Liver (tissue), 9 donors: Measurements from ENCODE around the gene UBTF. TPM values are rescaled to one million over a fixed set of nuclear protein-coding genes. Genes with fewer than 3 reads are reported as not detected.

Experiments used
- DNase-seq: peaks from one replicate; pipeline ENCODE4 v3.0.0-alpha.2; 2017; ENCODE audit warnings: low spot score
- H3K27ac ChIP-seq, 2 donors: one replicate each; pipeline ENCODE4 v1.7.0; 2013; ENCODE audit warnings: inconsistent platforms in 2 of 2, low read length in 2 of 2, control low read depth in 1 of 2, low read depth in 1 of 2, mild to moderate bottlenecking in 1 of 2
- H3K27me3 ChIP-seq, 4 donors: one replicate each; pipeline versions ENCODE4 v1.6.1 to v1.7.0; 2013; ENCODE audit warnings: low read length in 3 of 4, inconsistent platforms in 1 of 4, mild to moderate bottlenecking in 1 of 4, moderate library complexity in 1 of 4; ENCODE audit not compliant: control insufficient read depth in 4 of 4, insufficient read depth in 4 of 4
- H3K36me3 ChIP-seq, 4 donors: one replicate each; pipeline versions ENCODE4 v1.6.1 to v1.7.0; 2013; ENCODE audit warnings: low read length in 3 of 4, mild to moderate bottlenecking in 3 of 4, low read depth in 1 of 4, moderate library complexity in 1 of 4; ENCODE audit not compliant: control insufficient read depth in 4 of 4, insufficient read depth in 3 of 4
- H3K4me1 ChIP-seq, 4 donors: one replicate each; pipeline versions ENCODE4 v1.6.1 to v1.7.0; 2013; ENCODE audit warnings: low read length in 3 of 4, mild to moderate bottlenecking in 3 of 4, moderate library complexity in 1 of 4; ENCODE audit not compliant: control insufficient read depth in 4 of 4, insufficient read depth in 4 of 4
- H3K4me3 ChIP-seq, 3 donors: one replicate each; pipeline versions ENCODE4 v1.6.1 to v1.7.0; 2013; ENCODE audit warnings: low read length in 3 of 3, control low read depth in 1 of 3, low read depth in 1 of 3, mild to moderate bottlenecking in 1 of 3
- H3K9ac ChIP-seq, 2 donors: one replicate each; pipeline ENCODE4 v1.7.0; 2013; ENCODE audit warnings: low read length in 2 of 2, mild to moderate bottlenecking in 2 of 2, moderate library complexity in 2 of 2, control low read depth in 1 of 2, low read depth in 1 of 2
- H3K9me3 ChIP-seq, 4 donors: one replicate each; pipeline versions ENCODE4 v1.6.1 to v1.7.0; 2013; ENCODE audit warnings: low read length in 3 of 4; ENCODE audit not compliant: control insufficient read depth in 4 of 4
- CTCF ChIP-seq: fragments of 150-350 bp; IDR thresholded peaks from 2 replicates; pipeline ENCODE4 v1.5.1; 2017; ENCODE audit warnings: improper control_type of control experiment, low read depth, low read length; ENCODE audit not compliant: missing input control
- EGR1 ChIP-seq, 2 donors: IDR thresholded peaks; 2 replicates each; pipeline ENCODE4 v1.6.1; 2016 to 2018; ENCODE audit warnings: antibody characterized with exemption in 2 of 2, low read depth in 2 of 2
- FOXA1 ChIP-seq: IDR thresholded peaks from 2 replicates; pipeline ENCODE4 v1.6.1; 2016; ENCODE audit warnings: antibody characterized with exemption
- FOXA2 ChIP-seq: IDR thresholded peaks from 2 replicates; pipeline ENCODE4 v1.6.1; 2016; ENCODE audit warnings: antibody characterized with exemption
- GABPA ChIP-seq, 2 donors: IDR thresholded peaks in 1 of 2; conservative IDR thresholded peaks in 1 of 2; 2 replicates each; pipeline ENCODE4 v1.6.1; 2016; ENCODE audit warnings: antibody characterized with exemption in 2 of 2, mild to moderate bottlenecking in 1 of 2, moderate library complexity in 1 of 2
- HNF4G ChIP-seq: IDR thresholded peaks from 2 replicates; pipeline ENCODE4 v1.6.1; 2016; ENCODE audit warnings: antibody characterized with exemption
- JUND ChIP-seq, 2 donors: IDR thresholded peaks; 2 replicates each; pipeline ENCODE4 v1.6.1; 2016; ENCODE audit warnings: antibody characterized with exemption in 2 of 2
- NR2F2 ChIP-seq: IDR thresholded peaks from 2 replicates; pipeline ENCODE4 v1.6.1; 2016; ENCODE audit warnings: antibody characterized with exemption
- RXRA ChIP-seq, 2 donors: IDR thresholded peaks; 2 replicates each; pipeline ENCODE4 v1.6.1; 2017 to 2018; ENCODE audit warnings: antibody characterized with exemption in 2 of 2, mild to moderate bottlenecking in 1 of 2
- SP1 ChIP-seq: IDR thresholded peaks from 2 replicates; pipeline ENCODE4 v1.6.1; 2018; ENCODE audit warnings: antibody characterized with exemption, mild to moderate bottlenecking
- TAF1 ChIP-seq: conservative IDR thresholded peaks from 2 replicates; pipeline ENCODE4 v1.6.1; 2016; ENCODE audit warnings: antibody characterized with exemption, mild to moderate bottlenecking
- YY1 ChIP-seq: IDR thresholded peaks from 2 replicates; pipeline ENCODE4 v1.6.1; 2016; ENCODE audit warnings: antibody characterized with exemption, mild to moderate bottlenecking
- WGBS: extraction: QIAGEN DNeasy Blood & Tissue Kit; methylation state at CpG from one replicate; pipeline ENCODE4 v1.1.7; 2013; 5-methylcytosine and 5-hydroxymethylcytosine counted together
- polyA plus RNA-seq, 2 donors: library from polyadenylated mRNA; stranded (reverse) in 1 of 2; unstranded in 1 of 2; fragments of 200-250 nt in 1 of 2; fragments of >200 nt in 1 of 2; fragmentation: Nextera tagmentation in 1 of 2; extraction: Ambion mirVana in 1 of 2; gene quantifications; one replicate each; pipeline versions ENCODE4 v1.2.1 to v1.2.3, GENCODE V29; 2013 to 2015
- total RNA-seq, 2 donors: library from RNA; depleted of rRNA; stranded (reverse); fragments of >200 nt; gene quantifications; one replicate each; pipeline ENCODE4 v1.2.3, GENCODE V29; 2014
- TF ChIP-seq, protein P1 (sequence below): IDR thresholded peaks from 2 replicates; pipeline ENCODE4 v1.6.1; 2016; ENCODE audit warnings: antibody characterized with exemption
- TF ChIP-seq, protein P2 (sequence below): IDR thresholded peaks from 2 replicates; pipeline ENCODE4 v1.6.1; 2016; ENCODE audit warnings: antibody characterized with exemption
- TF ChIP-seq, protein P3 (sequence below): IDR thresholded peaks from 2 replicates; pipeline ENCODE4 v1.6.1; 2016; ENCODE audit warnings: antibody characterized with exemption, mild to moderate bottlenecking
- TF ChIP-seq, protein P4 (sequence below): IDR thresholded peaks from 2 replicates; pipeline ENCODE4 v1.6.1; 2016; ENCODE audit warnings: antibody characterized with exemption
- donor health status: healthy.
- donor health status: healthy.
- donor health status: healthy.
- donor health status: healthy.
- donor health status: healthy.

The UBTF gene
- total and polyA plus RNA-seq, 4 donors = 12.5 to 39.6 (median 23.9) TPM

GRCh38 chr17:44207743-44208142 lies 11.7 kb downstream of the UBTF start:
- DNase-seq = no peak
- Histone ChIP-seq H3K4me3 (no peak overlapping the region), H3K9ac (no peak overlapping the region), H3K27ac (no peak overlapping the region), H3K36me3 (peaks cover 1 to 34% (median 23%) of the 10 kb centered on the region in 4 donors), H3K4me1 (peaks cover 0 to 12% (median 7%) of the 10 kb centered on the region in 4 donors), H3K9me3 (no peaks in the 10 kb centered on the region), H3K27me3 (no peaks in the 10 kb centered on the region)
- 91% methylated on average over 5 of the region's 5 CpGs for WGBS
- TF ChIP-seq YY1 = no peak
- TF ChIP-seq SP1 = no peak
- TF ChIP-seq NR2F2 = no peak
- TF ChIP-seq EGR1 (IDR thresholded peaks at IDR 0.05; ENCODE audit: low read depth in 2 of 2) = no peak
- TF ChIP-seq RXRA (IDR thresholded peaks at IDR 0.05) = no peak

GRCh38 chr17:44207319-44207718 lies 12.2 kb downstream of the UBTF start:
- TF ChIP-seq, protein P1, sequence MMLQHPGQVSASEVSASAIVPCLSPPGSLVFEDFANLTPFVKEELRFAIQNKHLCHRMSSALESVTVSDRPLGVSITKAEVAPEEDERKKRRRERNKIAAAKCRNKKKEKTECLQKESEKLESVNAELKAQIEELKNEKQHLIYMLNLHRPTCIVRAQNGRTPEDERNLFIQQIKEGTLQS = no peak
- TF ChIP-seq TAF1 (no peak), GABPA (IDR thresholded peaks at IDR 0.05 in 1 of 2, conservative IDR thresholded peaks at IDR 0.05 in 1 of 2) (no peak), SP1 (no peak)
- TF ChIP-seq, protein P2, sequence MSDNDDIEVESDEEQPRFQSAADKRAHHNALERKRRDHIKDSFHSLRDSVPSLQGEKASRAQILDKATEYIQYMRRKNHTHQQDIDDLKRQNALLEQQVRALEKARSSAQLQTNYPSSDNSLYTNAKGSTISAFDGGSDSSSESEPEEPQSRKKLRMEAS = no peak
- Histone ChIP-seq H3K9me3 (no peaks in the 10 kb centered on the region), H3K9ac (no peak overlapping the region), H3K27me3 (no peaks in the 10 kb centered on the region), H3K27ac (no peak overlapping the region), H3K4me1 (peaks cover 0 to 12% (median 7%) of the 10 kb centered on the region in 4 donors), H3K36me3 (peaks cover 1 to 34% (median 23%) of the 10 kb centered on the region in 4 donors), H3K4me3 (no peak overlapping the region)
- no peak for DNase-seq
- WGBS = 93% methylated on average over 17 of the region's 17 CpGs

DNA sequence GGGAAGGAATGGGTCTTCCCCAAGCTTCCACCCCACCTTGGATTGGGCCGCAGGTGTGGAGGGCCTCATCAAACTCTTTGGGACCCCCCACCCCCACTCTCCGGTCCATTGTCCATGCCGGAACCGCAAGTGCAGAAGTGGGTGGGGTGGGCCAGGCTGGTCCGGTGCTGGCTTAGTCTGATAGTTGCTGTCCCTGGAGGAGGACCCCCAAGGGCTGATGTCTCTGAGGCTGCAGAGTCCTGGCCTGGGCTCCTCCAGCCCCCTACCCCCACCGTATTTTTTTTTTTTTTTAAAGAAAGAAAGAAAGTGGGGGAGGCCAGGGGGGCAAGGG lies 12.7 kb downstream of the UBTF start:
- Histone ChIP-seq H3K27ac (no peak overlapping the region), H3K4me1 (peaks cover 0 to 12% (median 7%) of the 10 kb centered on the region in 4 donors), H3K4me3 (no peak overlapping the region), H3K36me3 (peaks cover 1 to 34% (median 23%) of the 10 kb centered on the region in 4 donors), H3K27me3 (no peaks in the 10 kb centered on the region), H3K9me3 (no peaks in the 10 kb centered on the region), H3K9ac (no peak overlapping the region)
- WGBS = 86% methylated on average over 6 of the region's 6 CpGs
- TF ChIP-seq SP1 (no peak), FOXA1 (no peak), FOXA2 (no peak), YY1 (no peak), TAF1 (no peak), HNF4G (no peak), NR2F2 (no peak), CTCF (no peak), GABPA (IDR thresholded peaks at IDR 0.05 in 1 of 2, conservative IDR thresholded peaks at IDR 0.05 in 1 of 2) (no peak), JUND (IDR thresholded peaks at IDR 0.05) (no peak), RXRA (IDR thresholded peaks at IDR 0.05) (no peak)
- TF ChIP-seq, protein P1 = no peak
- TF ChIP-seq, protein P3, sequence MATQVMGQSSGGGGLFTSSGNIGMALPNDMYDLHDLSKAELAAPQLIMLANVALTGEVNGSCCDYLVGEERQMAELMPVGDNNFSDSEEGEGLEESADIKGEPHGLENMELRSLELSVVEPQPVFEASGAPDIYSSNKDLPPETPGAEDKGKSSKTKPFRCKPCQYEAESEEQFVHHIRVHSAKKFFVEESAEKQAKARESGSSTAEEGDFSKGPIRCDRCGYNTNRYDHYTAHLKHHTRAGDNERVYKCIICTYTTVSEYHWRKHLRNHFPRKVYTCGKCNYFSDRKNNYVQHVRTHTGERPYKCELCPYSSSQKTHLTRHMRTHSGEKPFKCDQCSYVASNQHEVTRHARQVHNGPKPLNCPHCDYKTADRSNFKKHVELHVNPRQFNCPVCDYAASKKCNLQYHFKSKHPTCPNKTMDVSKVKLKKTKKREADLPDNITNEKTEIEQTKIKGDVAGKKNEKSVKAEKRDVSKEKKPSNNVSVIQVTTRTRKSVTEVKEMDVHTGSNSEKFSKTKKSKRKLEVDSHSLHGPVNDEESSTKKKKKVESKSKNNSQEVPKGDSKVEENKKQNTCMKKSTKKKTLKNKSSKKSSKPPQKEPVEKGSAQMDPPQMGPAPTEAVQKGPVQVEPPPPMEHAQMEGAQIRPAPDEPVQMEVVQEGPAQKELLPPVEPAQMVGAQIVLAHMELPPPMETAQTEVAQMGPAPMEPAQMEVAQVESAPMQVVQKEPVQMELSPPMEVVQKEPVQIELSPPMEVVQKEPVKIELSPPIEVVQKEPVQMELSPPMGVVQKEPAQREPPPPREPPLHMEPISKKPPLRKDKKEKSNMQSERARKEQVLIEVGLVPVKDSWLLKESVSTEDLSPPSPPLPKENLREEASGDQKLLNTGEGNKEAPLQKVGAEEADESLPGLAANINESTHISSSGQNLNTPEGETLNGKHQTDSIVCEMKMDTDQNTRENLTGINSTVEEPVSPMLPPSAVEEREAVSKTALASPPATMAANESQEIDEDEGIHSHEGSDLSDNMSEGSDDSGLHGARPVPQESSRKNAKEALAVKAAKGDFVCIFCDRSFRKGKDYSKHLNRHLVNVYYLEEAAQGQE = no peak
- TF ChIP-seq, protein P4, sequence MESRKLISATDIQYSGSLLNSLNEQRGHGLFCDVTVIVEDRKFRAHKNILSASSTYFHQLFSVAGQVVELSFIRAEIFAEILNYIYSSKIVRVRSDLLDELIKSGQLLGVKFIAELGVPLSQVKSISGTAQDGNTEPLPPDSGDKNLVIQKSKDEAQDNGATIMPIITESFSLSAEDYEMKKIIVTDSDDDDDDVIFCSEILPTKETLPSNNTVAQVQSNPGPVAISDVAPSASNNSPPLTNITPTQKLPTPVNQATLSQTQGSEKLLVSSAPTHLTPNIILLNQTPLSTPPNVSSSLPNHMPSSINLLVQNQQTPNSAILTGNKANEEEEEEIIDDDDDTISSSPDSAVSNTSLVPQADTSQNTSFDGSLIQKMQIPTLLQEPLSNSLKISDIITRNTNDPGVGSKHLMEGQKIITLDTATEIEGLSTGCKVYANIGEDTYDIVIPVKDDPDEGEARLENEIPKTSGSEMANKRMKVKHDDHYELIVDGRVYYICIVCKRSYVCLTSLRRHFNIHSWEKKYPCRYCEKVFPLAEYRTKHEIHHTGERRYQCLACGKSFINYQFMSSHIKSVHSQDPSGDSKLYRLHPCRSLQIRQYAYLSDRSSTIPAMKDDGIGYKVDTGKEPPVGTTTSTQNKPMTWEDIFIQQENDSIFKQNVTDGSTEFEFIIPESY = no peak
- no peak for DNase-seq
